ENCODE data around the gene PCDHGA12.

GRCh38 chr5:141413540-141414069 is 16.7 kb upstream of the PCDHGA12 start:
- TF ChIP-seq POLR2A (IDR thresholded peaks at IDR 0.05; ENCODE audit: low read length) (no peak), GATA1 (IDR thresholded peaks at IDR 0.05; ENCODE audit: low read depth, low read length) (no peak)

Measured in erythroblast (primary cell).